HCT116 (cell line): ENCODE results near the gene ATF7. TPM values are rescaled to one million over a fixed set of nuclear protein-coding genes. Genes with fewer than 3 reads are reported as not detected.

Experiments used
- ATAC-seq: fragments of 200-7000 bp; cut with Tn5 transposase; 2 replicates; pipeline ENCODE4 v1.9.1; 2020; ENCODE audit warnings: mild to moderate bottlenecking, moderate library complexity
- BruUV-seq: library from RNA; stranded (reverse); fragments of 400-500 nt; replicated peaks from 2 replicates; lab custom pipeline; 2021; lab: Mats Ljungman, UMichigan
- CTCF ChIA-PET: fragments of 300-600 bp; sonication (Branson Sonifier 250); formaldehyde crosslinking; loops from one replicate; lab custom pipeline; 2021; ENCODE audit warnings: antibody characterized with exemption; lab: Charles Lee
- POLR2A ChIA-PET: fragments of 300-600, 350-600 bp; sonication (Branson Sonifier 250); formaldehyde crosslinking; loops from one replicate; lab custom pipeline; 2021; ENCODE audit warnings: antibody characterized with exemption; lab: Charles Lee
- RAD21 ChIA-PET, 2 experiments: fragments of 300-600 bp; sonication (Branson Sonifier 250); formaldehyde crosslinking; loops; one replicate each; lab custom pipeline; 2023; ENCODE audit warnings: low total read pairs in 2 of 2; ENCODE audit not compliant: uncharacterized antibody in 2 of 2, unreplicated experiment in 2 of 2, low non-redundant PET in 1 of 2; lab: Charles Lee
- DNase-seq: peaks from one replicate; pipeline ENCODE4 v3.0.0-alpha.2; 2010; ENCODE audit warnings: low read depth, low spot score
- H2AFZ ChIP-seq: fragments of 200-600 bp; shearing (Covaris generic), sonication (generic); 2 replicates; pipeline ENCODE4 v1.6.1; 2017; ENCODE audit warnings: low read depth, mixed run types, mixed read lengths, antibody characterized with exemption, low read length; ENCODE audit not compliant: poor library complexity, severe bottlenecking
- H3K27ac ChIP-seq: 2 replicates; pipeline ENCODE4 v1.5.1; 2012; ENCODE audit warnings: low read depth, low read length
- H3K27me3 ChIP-seq: fragments of 200-600 bp; sonication (generic); 2 replicates; pipeline ENCODE4 v1.6.1; 2016; ENCODE audit warnings: mixed run types, low read length, mixed read lengths; ENCODE audit not compliant: insufficient read depth
- H3K36me3 ChIP-seq, 2 experiments: fragments of 200-500 bp in 1 of 2; fragments of 200-600 bp in 1 of 2; sonication (Bioruptor generic) in 1 of 2; sonication (generic) in 1 of 2; 2 replicates each; pipeline versions ENCODE4 v1.5.1 to v1.6.1; 2014 to 2016; ENCODE audit warnings: low read length in 2 of 2, inconsistent platforms in 1 of 2, mixed read lengths in 1 of 2, mixed run types in 1 of 2; ENCODE audit not compliant: insufficient read depth in 2 of 2, control insufficient read depth in 1 of 2
- H3K4me1 ChIP-seq, 2 experiments: fragments of 200-600 bp in 1 of 2; sonication (generic) in 1 of 2; 2 replicates each; pipeline versions ENCODE4 v1.5.1 to v1.6.1; 2012 to 2017; ENCODE audit warnings: low read length in 2 of 2, inconsistent platforms in 1 of 2, mild to moderate bottlenecking in 1 of 2, mixed read lengths in 1 of 2, mixed run types in 1 of 2, moderate library complexity in 1 of 2; ENCODE audit not compliant: insufficient read depth in 2 of 2, control insufficient read depth in 1 of 2
- H3K4me2 ChIP-seq: fragments of 200-600 bp; sonication (generic); 2 replicates; pipeline ENCODE4 v1.6.1; 2017; ENCODE audit warnings: mixed run types, low read length, mixed read lengths
- H3K4me3 ChIP-seq, 2 experiments: fragments of 200-600 bp in 1 of 2; sonication (generic) in 1 of 2; replicated peaks in 1 of 2; 2 replicates each; pipeline ENCODE4 v1.5.1; 2011 to 2016; ENCODE audit warnings: low read length in 2 of 2, control low read depth in 1 of 2, low read depth in 1 of 2, mild to moderate bottlenecking in 1 of 2, mixed read lengths in 1 of 2, mixed run types in 1 of 2
- H3K79me2 ChIP-seq: fragments of 200-600 bp; sonication (generic); 2 replicates; pipeline ENCODE4 v1.6.1; 2017; ENCODE audit warnings: mild to moderate bottlenecking, mixed run types, low read length, moderate library complexity, mixed read lengths; ENCODE audit not compliant: insufficient read depth
- H3K9ac ChIP-seq: fragments of 200-600 bp; sonication (generic); 2 replicates; pipeline ENCODE4 v1.6.1; 2016; ENCODE audit warnings: low read length, mixed read lengths
- H3K9me2 ChIP-seq: fragments of 200-600 bp; sonication (generic), shearing (Covaris generic); 2 replicates; pipeline ENCODE4 v1.6.1; 2017; ENCODE audit warnings: mixed run types, mild to moderate bottlenecking, moderate library complexity; ENCODE audit not compliant: insufficient read depth
- H3K9me3 ChIP-seq, 2 experiments: fragments of 200-500 bp in 1 of 2; fragments of 200-600 bp in 1 of 2; sonication (Bioruptor generic) in 1 of 2; sonication (generic) in 1 of 2; 2 replicates each; pipeline ENCODE4 v1.6.1; 2014 to 2017; ENCODE audit warnings: low read length in 2 of 2, mixed read lengths in 2 of 2, inconsistent platforms in 1 of 2, low read depth in 1 of 2, mild to moderate bottlenecking in 1 of 2, mixed run types in 1 of 2, moderate library complexity in 1 of 2; ENCODE audit not compliant: control insufficient read depth in 1 of 2, insufficient read depth in 1 of 2
- H4K20me1 ChIP-seq: fragments of 200-600 bp; sonication (generic), shearing (Covaris generic); 2 replicates; pipeline ENCODE4 v1.6.1; 2017; ENCODE audit warnings: mixed run types, mild to moderate bottlenecking, moderate library complexity; ENCODE audit not compliant: insufficient read depth
- CBX3 ChIP-seq: IDR thresholded peaks from 2 replicates; pipeline ENCODE4 v1.6.1; 2012; ENCODE audit warnings: low read depth
- CEBPB ChIP-seq: IDR thresholded peaks from 2 replicates; pipeline ENCODE4 v1.6.1; 2012; ENCODE audit warnings: low read depth
- EGR1 ChIP-seq: IDR thresholded peaks from 2 replicates; pipeline ENCODE4 v1.6.1; 2012; ENCODE audit warnings: low read depth
- ELF1 ChIP-seq: IDR thresholded peaks from 2 replicates; pipeline ENCODE4 v1.6.1; 2012; ENCODE audit warnings: low read depth, borderline replicate concordance
- EZH2 ChIP-seq: fragments of 200-600 bp; sonication (generic); IDR thresholded peaks from 2 replicates; pipeline ENCODE4 v1.6.1; 2017; ENCODE audit warnings: antibody characterized with exemption, mixed run types
- EZH2phosphoT487 ChIP-seq: fragments of 200-600 bp; IDR thresholded peaks from 2 replicates; pipeline ENCODE4 v1.6.1; 2018; ENCODE audit warnings: antibody characterized with exemption, borderline replicate concordance
- FOSL1 ChIP-seq: IDR thresholded peaks from 2 replicates; pipeline ENCODE4 v1.6.1; 2012; ENCODE audit warnings: low read depth
- JUND ChIP-seq: IDR thresholded peaks from 2 replicates; pipeline ENCODE4 v1.6.1; 2012
- POLR2A ChIP-seq: IDR thresholded peaks from 2 replicates; pipeline ENCODE4 v1.7.0; 2011; ENCODE audit warnings: borderline replicate concordance; ENCODE audit not compliant: insufficient read depth, insufficient read length; ENCODE audit errors: extremely low read depth
- POLR2AphosphoS5 ChIP-seq: IDR thresholded peaks from 2 replicates; pipeline ENCODE4 v1.6.1; 2011; ENCODE audit warnings: mild to moderate bottlenecking, low read depth, low read length, moderate library complexity
- RAD21 ChIP-seq: IDR thresholded peaks from 2 replicates; pipeline ENCODE4 v1.6.1; 2012; ENCODE audit warnings: low read depth, mild to moderate bottlenecking
- SRF ChIP-seq: IDR thresholded peaks from 2 replicates; pipeline ENCODE4 v1.6.1; 2012; ENCODE audit warnings: low read depth
- TCF7L2 ChIP-seq: IDR thresholded peaks from 2 replicates; pipeline ENCODE4 v1.7.0; 2011; ENCODE audit warnings: borderline replicate concordance, inconsistent platforms; ENCODE audit not compliant: insufficient read depth, insufficient read length; ENCODE audit errors: extremely low read depth
- YY1 ChIP-seq: IDR thresholded peaks from 2 replicates; pipeline ENCODE4 v1.6.1; 2011; ENCODE audit warnings: low read length, low read depth, moderate library complexity, mild to moderate bottlenecking; ENCODE audit not compliant: insufficient replicate concordance; ENCODE audit errors: extremely low read depth
- ZFX ChIP-seq: fragments of 450-650 bp; IDR thresholded peaks from 2 replicates; pipeline ENCODE4 v1.6.1; 2017
- ZNF274 ChIP-seq: fragments of 200-500 bp; sonication (Bioruptor generic); IDR thresholded peaks from 2 replicates; pipeline ENCODE4 v1.6.1; 2014; ENCODE audit warnings: mild to moderate bottlenecking, low read depth, low read length, inconsistent platforms
- intact Hi-C: fragments of 100-400 bp; cut with micrococcal nuclease; formaldehyde crosslinking; loops from 2 replicates; pipeline ENCODE4 v1.10.0; 2022
- total RNA-seq: library from RNA; stranded (reverse); gene quantifications from one replicate; pipeline ENCODE4 v1.2.1, GENCODE V29; 2021; ENCODE audit not compliant: unreplicated experiment
- TF ChIP-seq, protein P1 (sequence below): IDR thresholded peaks from 2 replicates; pipeline ENCODE4 v1.6.1; 2012
- TF ChIP-seq, protein P2 (sequence below): IDR thresholded peaks from 2 replicates; pipeline ENCODE4 v1.6.1; 2011; ENCODE audit warnings: mild to moderate bottlenecking, low read length, moderate library complexity; ENCODE audit not compliant: insufficient replicate concordance; ENCODE audit errors: extremely low read depth
- TF ChIP-seq, protein P3 (sequence below): IDR thresholded peaks from 2 replicates; pipeline ENCODE4 v1.6.1; 2012
- TF ChIP-seq, protein P4 (sequence below): IDR thresholded peaks from 2 replicates; pipeline ENCODE4 v1.6.1; 2012; ENCODE audit warnings: low read depth
- TF ChIP-seq, protein P5 (sequence below), 3 experiments: fragments of 200-600 bp in 1 of 3; sonication (generic) in 1 of 3; IDR thresholded peaks in 2 of 3; conservative IDR thresholded peaks in 1 of 3; 2 replicates each; pipeline ENCODE4 v1.5.1; 2012 to 2017; ENCODE audit warnings: low read depth in 2 of 3, low read length in 2 of 3, antibody characterized with exemption in 1 of 3, borderline replicate concordance in 1 of 3, control low read depth in 1 of 3, mild to moderate bottlenecking in 1 of 3, mixed read lengths in 1 of 3, mixed run types in 1 of 3, moderate library complexity in 1 of 3; ENCODE audit not compliant: insufficient read depth in 1 of 3

The ATF7 gene
- total RNA-seq, 1 experiment from 2014 or later: 24.0 TPM

DNA sequence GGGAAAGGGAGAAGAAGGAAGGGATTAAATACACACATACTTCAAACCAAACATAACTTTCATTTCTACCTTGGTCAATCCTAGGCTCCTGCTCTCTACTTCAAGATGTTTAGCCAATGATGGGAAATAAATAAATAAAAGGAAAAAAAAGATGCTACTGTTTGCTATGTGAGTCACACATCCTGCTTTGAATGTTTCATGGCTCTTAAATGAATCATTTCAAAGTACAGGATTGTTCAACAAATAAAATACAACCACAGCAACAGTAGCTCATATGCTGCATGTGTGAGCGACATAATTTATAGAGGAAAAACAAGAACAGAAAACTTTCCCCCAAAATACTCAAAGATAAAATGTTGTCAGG, 64.6 kb downstream of the ATF7 start:
- no peak overlapping the region for H3K4me3 ChIP-seq
- no peaks in the 10 kb centered on the region for H3K27me3 ChIP-seq
- BruUV-seq: no TSS peak
- ChIA-PET RAD21 (no interaction called here), POLR2A (no interaction called here), CTCF (interaction anchor here (1.7 kb wide), 1 partner anchor 18 kb away, joined by 6 read pairs; no protein-coding TSS in a partner anchor)
- H3K9me2 ChIP-seq: no peaks in the 10 kb centered on the region
- intact Hi-C loops: no loop called here
- peak; percentile 85 for ATAC-seq
- H3K36me3 ChIP-seq: no peaks in the 10 kb centered on the region
- DNase-seq: peak; percentile 56
- H3K4me1 ChIP-seq: peaks cover 18 to 22% of the 10 kb centered on the region in 2 experiments
- H3K9me3 ChIP-seq: no peaks in the 10 kb centered on the region
- peak overlapping the region; percentile 58 for H3K4me2 ChIP-seq
- no peak overlapping the region for H3K9ac ChIP-seq
- no peaks in the 10 kb centered on the region for H4K20me1 ChIP-seq
- no peaks in the 10 kb centered on the region for H3K79me2 ChIP-seq
- no peak overlapping the region for H2AFZ ChIP-seq
- H3K27ac ChIP-seq: peak overlapping the region; percentile 52; the same call in 1 of the 2 replicates
- TF ChIP-seq, protein P1, sequence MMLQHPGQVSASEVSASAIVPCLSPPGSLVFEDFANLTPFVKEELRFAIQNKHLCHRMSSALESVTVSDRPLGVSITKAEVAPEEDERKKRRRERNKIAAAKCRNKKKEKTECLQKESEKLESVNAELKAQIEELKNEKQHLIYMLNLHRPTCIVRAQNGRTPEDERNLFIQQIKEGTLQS: no peak
- TF ChIP-seq POLR2AphosphoS5: no peak
- TF ChIP-seq ZFX: no peak
- TF ChIP-seq JUND: peak; percentile 81
- TF ChIP-seq SRF: no peak
- TF ChIP-seq CBX3: peak; percentile 54; the same call in 1 of the 2 replicates
- TF ChIP-seq, protein P2, sequence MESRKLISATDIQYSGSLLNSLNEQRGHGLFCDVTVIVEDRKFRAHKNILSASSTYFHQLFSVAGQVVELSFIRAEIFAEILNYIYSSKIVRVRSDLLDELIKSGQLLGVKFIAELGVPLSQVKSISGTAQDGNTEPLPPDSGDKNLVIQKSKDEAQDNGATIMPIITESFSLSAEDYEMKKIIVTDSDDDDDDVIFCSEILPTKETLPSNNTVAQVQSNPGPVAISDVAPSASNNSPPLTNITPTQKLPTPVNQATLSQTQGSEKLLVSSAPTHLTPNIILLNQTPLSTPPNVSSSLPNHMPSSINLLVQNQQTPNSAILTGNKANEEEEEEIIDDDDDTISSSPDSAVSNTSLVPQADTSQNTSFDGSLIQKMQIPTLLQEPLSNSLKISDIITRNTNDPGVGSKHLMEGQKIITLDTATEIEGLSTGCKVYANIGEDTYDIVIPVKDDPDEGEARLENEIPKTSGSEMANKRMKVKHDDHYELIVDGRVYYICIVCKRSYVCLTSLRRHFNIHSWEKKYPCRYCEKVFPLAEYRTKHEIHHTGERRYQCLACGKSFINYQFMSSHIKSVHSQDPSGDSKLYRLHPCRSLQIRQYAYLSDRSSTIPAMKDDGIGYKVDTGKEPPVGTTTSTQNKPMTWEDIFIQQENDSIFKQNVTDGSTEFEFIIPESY: no peak
- no peak for TF ChIP-seq POLR2A
- no peak for TF ChIP-seq TCF7L2
- TF ChIP-seq, protein P3, sequence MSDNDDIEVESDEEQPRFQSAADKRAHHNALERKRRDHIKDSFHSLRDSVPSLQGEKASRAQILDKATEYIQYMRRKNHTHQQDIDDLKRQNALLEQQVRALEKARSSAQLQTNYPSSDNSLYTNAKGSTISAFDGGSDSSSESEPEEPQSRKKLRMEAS: no peak
- TF ChIP-seq YY1: no peak
- TF ChIP-seq CEBPB: 0 out of 2 replicates have a peak, but pooled peaks have one; percentile 46
- no peak for TF ChIP-seq ZNF274
- TF ChIP-seq, protein P4, sequence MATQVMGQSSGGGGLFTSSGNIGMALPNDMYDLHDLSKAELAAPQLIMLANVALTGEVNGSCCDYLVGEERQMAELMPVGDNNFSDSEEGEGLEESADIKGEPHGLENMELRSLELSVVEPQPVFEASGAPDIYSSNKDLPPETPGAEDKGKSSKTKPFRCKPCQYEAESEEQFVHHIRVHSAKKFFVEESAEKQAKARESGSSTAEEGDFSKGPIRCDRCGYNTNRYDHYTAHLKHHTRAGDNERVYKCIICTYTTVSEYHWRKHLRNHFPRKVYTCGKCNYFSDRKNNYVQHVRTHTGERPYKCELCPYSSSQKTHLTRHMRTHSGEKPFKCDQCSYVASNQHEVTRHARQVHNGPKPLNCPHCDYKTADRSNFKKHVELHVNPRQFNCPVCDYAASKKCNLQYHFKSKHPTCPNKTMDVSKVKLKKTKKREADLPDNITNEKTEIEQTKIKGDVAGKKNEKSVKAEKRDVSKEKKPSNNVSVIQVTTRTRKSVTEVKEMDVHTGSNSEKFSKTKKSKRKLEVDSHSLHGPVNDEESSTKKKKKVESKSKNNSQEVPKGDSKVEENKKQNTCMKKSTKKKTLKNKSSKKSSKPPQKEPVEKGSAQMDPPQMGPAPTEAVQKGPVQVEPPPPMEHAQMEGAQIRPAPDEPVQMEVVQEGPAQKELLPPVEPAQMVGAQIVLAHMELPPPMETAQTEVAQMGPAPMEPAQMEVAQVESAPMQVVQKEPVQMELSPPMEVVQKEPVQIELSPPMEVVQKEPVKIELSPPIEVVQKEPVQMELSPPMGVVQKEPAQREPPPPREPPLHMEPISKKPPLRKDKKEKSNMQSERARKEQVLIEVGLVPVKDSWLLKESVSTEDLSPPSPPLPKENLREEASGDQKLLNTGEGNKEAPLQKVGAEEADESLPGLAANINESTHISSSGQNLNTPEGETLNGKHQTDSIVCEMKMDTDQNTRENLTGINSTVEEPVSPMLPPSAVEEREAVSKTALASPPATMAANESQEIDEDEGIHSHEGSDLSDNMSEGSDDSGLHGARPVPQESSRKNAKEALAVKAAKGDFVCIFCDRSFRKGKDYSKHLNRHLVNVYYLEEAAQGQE: no peak
- no peak for TF ChIP-seq RAD21
- peak; percentile 93 for TF ChIP-seq FOSL1
- no peak for TF ChIP-seq EZH2
- TF ChIP-seq EGR1: 0 out of 2 replicates have a peak, but pooled peaks have one; percentile 11
- TF ChIP-seq, protein P5, sequence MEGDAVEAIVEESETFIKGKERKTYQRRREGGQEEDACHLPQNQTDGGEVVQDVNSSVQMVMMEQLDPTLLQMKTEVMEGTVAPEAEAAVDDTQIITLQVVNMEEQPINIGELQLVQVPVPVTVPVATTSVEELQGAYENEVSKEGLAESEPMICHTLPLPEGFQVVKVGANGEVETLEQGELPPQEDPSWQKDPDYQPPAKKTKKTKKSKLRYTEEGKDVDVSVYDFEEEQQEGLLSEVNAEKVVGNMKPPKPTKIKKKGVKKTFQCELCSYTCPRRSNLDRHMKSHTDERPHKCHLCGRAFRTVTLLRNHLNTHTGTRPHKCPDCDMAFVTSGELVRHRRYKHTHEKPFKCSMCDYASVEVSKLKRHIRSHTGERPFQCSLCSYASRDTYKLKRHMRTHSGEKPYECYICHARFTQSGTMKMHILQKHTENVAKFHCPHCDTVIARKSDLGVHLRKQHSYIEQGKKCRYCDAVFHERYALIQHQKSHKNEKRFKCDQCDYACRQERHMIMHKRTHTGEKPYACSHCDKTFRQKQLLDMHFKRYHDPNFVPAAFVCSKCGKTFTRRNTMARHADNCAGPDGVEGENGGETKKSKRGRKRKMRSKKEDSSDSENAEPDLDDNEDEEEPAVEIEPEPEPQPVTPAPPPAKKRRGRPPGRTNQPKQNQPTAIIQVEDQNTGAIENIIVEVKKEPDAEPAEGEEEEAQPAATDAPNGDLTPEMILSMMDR (IDR thresholded peaks at IDR 0.05 in 2 of 3, conservative IDR thresholded peaks at IDR 0.05 in 1 of 3; ENCODE audit: borderline replicate concordance in 1 of 3, insufficient read depth in 1 of 3, low read depth in 2 of 3, low read length in 2 of 3): no peak
- no peak for TF ChIP-seq ELF1
- TF ChIP-seq EZH2phosphoT487: no peak
